Sigmoid colon (tissue), 7 donors: ENCODE data around the gene RPL7L1. TPM values are rescaled to one million over a fixed set of nuclear protein-coding genes. Genes with fewer than 3 reads are reported as not detected.

Experiments used
- DNase-seq: peaks from one replicate; pipeline ENCODE4 v3.0.0-alpha.2; 2019
- H3K27ac ChIP-seq, 4 donors: fragments of 200-600 bp; sonication (generic); one replicate each; pipeline ENCODE4 v1.5.1; 2016 to 2019; ENCODE audit warnings: mild to moderate bottlenecking in 1 of 4
- H3K27me3 ChIP-seq, 3 donors: fragments of 200-600 bp; sonication (generic); one replicate each; pipeline ENCODE4 v1.5.1; 2019; ENCODE audit warnings: mild to moderate bottlenecking in 1 of 3
- H3K36me3 ChIP-seq, 4 donors: fragments of 200-600 bp; sonication (generic); one replicate each; pipeline ENCODE4 v1.5.1; 2016 to 2019
- H3K4me1 ChIP-seq, 4 donors: fragments of 200-600 bp; sonication (generic); one replicate each; pipeline ENCODE4 v1.5.1; 2017 to 2019
- H3K4me3 ChIP-seq, 4 donors: fragments of 200-600 bp; sonication (generic); one replicate each; pipeline ENCODE4 v1.5.1; 2017 to 2019; ENCODE audit warnings: mild to moderate bottlenecking in 2 of 4, moderate library complexity in 1 of 4
- H3K9me3 ChIP-seq, 4 donors: fragments of 200-600 bp in 3 of 4; sonication (generic) in 3 of 4; one replicate each; pipeline versions ENCODE4 v1.5.1 to v1.6.1; 2013 to 2019
- CTCF ChIP-seq, 4 experiments: fragments of 450-650 bp in 3 of 4; fragments of 200-600 bp in 1 of 4; IDR thresholded peaks; one replicate each; pipeline ENCODE4 v1.5.1; 2016 to 2019; ENCODE audit warnings: antibody characterized with exemption in 4 of 4, mild to moderate bottlenecking in 3 of 4, moderate library complexity in 2 of 4
- EP300 ChIP-seq, 4 donors: sonication (generic); formaldehyde crosslinking; IDR thresholded peaks; one replicate each; pipeline ENCODE4 v1.6.1; 2017; ENCODE audit warnings: antibody characterized with exemption in 4 of 4
- POLR2A ChIP-seq, 2 donors: fragments of 450-650 bp; IDR thresholded peaks; one replicate each; pipeline ENCODE4 v1.6.1; 2016; ENCODE audit warnings: antibody characterized with exemption in 2 of 2, mild to moderate bottlenecking in 2 of 2, moderate library complexity in 2 of 2
- POLR2AphosphoS5 ChIP-seq, 4 donors: sonication (generic); formaldehyde crosslinking; IDR thresholded peaks; one replicate each; pipeline ENCODE4 v1.6.1; 2017; ENCODE audit warnings: antibody characterized with exemption in 4 of 4
- WGBS, 2 donors: extraction: QIAGEN DNeasy Blood & Tissue Kit; methylation state at CpG; one replicate each; pipeline ENCODE4 v1.1.7; 2013; 5-methylcytosine and 5-hydroxymethylcytosine counted together
- intact Hi-C: fragments of 100-400 bp; cut with DNase I; formaldehyde crosslinking; loops from one replicate; pipeline ENCODE4 v1.15.1; 2023
- polyA plus RNA-seq, 3 donors: library from polyadenylated mRNA; stranded (reverse); fragments of 200-250 nt; gene quantifications; one replicate each; pipeline ENCODE4 v1.2.3, GENCODE V29; 2013
- total RNA-seq, 4 donors: library from RNA; depleted of rRNA; stranded (reverse); fragments of >200 nt; gene quantifications; one replicate each; pipeline ENCODE4 v1.1.0, GENCODE V29; 2016
- donor health status: healthy with polysubstance abuse.
- donor health status: Bipolar disorder and iron deficiency.
- donor health status: healthy.

Gene RPL7L1
- total and polyA plus RNA-seq, 7 donors, result 30.6 to 79.0 (median 67.6) TPM

GRCh38 chr6:42915732-42916131 lies 36.3 kb downstream of the RPL7L1 start, which contains the start of gene PTCRA:
TSS of gene PTCRA (plus strand) at chr6:42916053. CDS start at chr6:42916070, 17 bp downstream.
- H3K9me3 ChIP-seq, result no peaks in the 10 kb centered on the region
- 62 to 82% methylated on average over 10 of the region's 10 CpGs for WGBS, 2 donors
- TF ChIP-seq POLR2AphosphoS5 (IDR thresholded peaks at IDR 0.05) (no peak), EP300 (IDR thresholded peaks at IDR 0.05) (no peak), CTCF (IDR thresholded peaks at IDR 0.05) (no peak), POLR2A (IDR thresholded peaks at IDR 0.05) (no peak)
- DNase-seq, result no peak
- no peaks in the 10 kb centered on the region for H3K36me3 ChIP-seq
- no peak within 1 kb of the TSS for H3K4me3 ChIP-seq
- H3K27ac ChIP-seq, result no peak within 1 kb of the TSS
- intact Hi-C loops, result no loop called here
- peaks cover 4 to 27% (median 7%) of the 10 kb centered on the region in 3 donors for H3K27me3 ChIP-seq
- H3K4me1 ChIP-seq, result peaks cover 0 to 12% (median 7%) of the 10 kb centered on the region in 4 donors

GRCh38 chr6:42916288-42916687 lies 36.9 kb downstream of the RPL7L1 start:
- intact Hi-C loops, result no loop called here
- H3K27me3 ChIP-seq, result peaks cover 4 to 24% (median 7%) of the 10 kb centered on the region in 3 donors
- no peak overlapping the region for H3K27ac ChIP-seq
- TF ChIP-seq POLR2A (IDR thresholded peaks at IDR 0.05), result no peak
- TF ChIP-seq EP300 (IDR thresholded peaks at IDR 0.05), result no peak
- H3K9me3 ChIP-seq, result no peaks in the 10 kb centered on the region
- DNase-seq, result no peak
- no peak overlapping the region for H3K4me3 ChIP-seq
- 84 to 95% methylated on average over 1 of the region's 1 CpG for WGBS, 2 donors
- H3K36me3 ChIP-seq, result no peaks in the 10 kb centered on the region
- peaks cover 0 to 8% (median 6%) of the 10 kb centered on the region in 4 donors for H3K4me1 ChIP-seq

- Histone ChIP-seq H3K27ac (no peak overlapping the region), H3K36me3 (no peaks in the 10 kb centered on the region), H3K27me3 (peaks cover 0 to 9% (median 8%) of the 10 kb centered on the region in 3 donors), H3K4me1 (no peaks in the 10 kb centered on the region), H3K9me3 (no peaks in the 10 kb centered on the region), H3K4me3 (no peak overlapping the region)
- intact Hi-C loops, result no loop called here
- no peak for DNase-seq
- TF ChIP-seq CTCF (IDR thresholded peaks at IDR 0.05) (no peak), POLR2AphosphoS5 (IDR thresholded peaks at IDR 0.05) (no peak), POLR2A (IDR thresholded peaks at IDR 0.05) (no peak), EP300 (IDR thresholded peaks at IDR 0.05) (no peak)
- WGBS, 2 donors, result 70 to 82% methylated on average over 6 of the region's 6 CpGs
These were observed 42.4 kb downstream of the RPL7L1 start for GRCh38 chr6:42921801-42922200.

GRCh38 chr6:42923666-42924065 lies 44.2 kb downstream of the RPL7L1 start:
- no peak for TF ChIP-seq POLR2A (IDR thresholded peaks at IDR 0.05)
- TF ChIP-seq POLR2AphosphoS5 (IDR thresholded peaks at IDR 0.05), result no peak
- TF ChIP-seq CTCF (IDR thresholded peaks at IDR 0.05), result no peak
- no peak for TF ChIP-seq EP300 (IDR thresholded peaks at IDR 0.05)
- no peak for DNase-seq
- H3K27ac ChIP-seq, result no peak overlapping the region
- no peaks in the 10 kb centered on the region for H3K9me3 ChIP-seq
- intact Hi-C loops, result no loop called here
- H3K36me3 ChIP-seq, result no peaks in the 10 kb centered on the region
- H3K27me3 ChIP-seq, result peaks cover 0 to 9% (median 8%) of the 10 kb centered on the region in 3 donors
- 86 to 89% methylated on average over 2 of the region's 2 CpGs for WGBS, 2 donors
- peaks cover 0 to 12% (median 6%) of the 10 kb centered on the region in 4 donors for H3K4me1 ChIP-seq
- H3K4me3 ChIP-seq, result no peak overlapping the region

- 74 to 82% methylated on average over 23 of the region's 23 CpGs for WGBS, 2 donors
- TF ChIP-seq POLR2A (IDR thresholded peaks at IDR 0.05), result no peak
- TF ChIP-seq CTCF (IDR thresholded peaks at IDR 0.05), result no peak
- TF ChIP-seq EP300 (IDR thresholded peaks at IDR 0.05), result no peak
- no peak for TF ChIP-seq POLR2AphosphoS5 (IDR thresholded peaks at IDR 0.05)
- Histone ChIP-seq H3K36me3 (no peaks in the 10 kb centered on the region), H3K9me3 (no peaks in the 10 kb centered on the region), H3K27me3 (peaks cover 0 to 9% (median 8%) of the 10 kb centered on the region in 3 donors), H3K4me3 (no peak overlapping the region), H3K27ac (no peak overlapping the region), H3K4me1 (peaks cover 0 to 18% (median 12%) of the 10 kb centered on the region in 4 donors)
- intact Hi-C loops, result no loop called here
- no peak for DNase-seq
These were observed 45.9 kb downstream of the RPL7L1 start for GRCh38 chr6:42925248-42925857.
